GM23338 (cell line): ENCODE results near the gene FBXO45. TPM values are rescaled to one million over a fixed set of nuclear protein-coding genes. Genes with fewer than 3 reads are reported as not detected.
"Not testable (repeated sequence)": the region's sequence is repeated elsewhere in the genome, so short reads cannot be mapped to it uniquely, and the experiment has no call there.

ENCODE experiments used
- ATAC-seq: fragments of 200-7000 bp; cut with Tn5 transposase; 3 replicates; pipeline ENCODE4 v1.9.1; 2020
- DNase-seq: peaks from one replicate; pipeline ENCODE4 v3.0.0-alpha.2; 2015; ENCODE audit warnings: low spot score
- H2AFZ ChIP-seq: fragments of 200-600 bp; sonication (generic); 2 replicates; pipeline ENCODE4 v1.8.0; 2016; ENCODE audit warnings: antibody characterized with exemption, mild to moderate bottlenecking, moderate library complexity
- H3F3A ChIP-seq: fragments of 200-600 bp; sonication (generic); replicated peaks from 2 replicates; pipeline ENCODE4 v1.8.0; 2017; ENCODE audit warnings: antibody characterized with exemption, mixed run types, low read depth
- H3K27ac ChIP-seq: fragments of 200-600 bp; sonication (generic); 2 replicates; pipeline ENCODE4 v1.6.1; 2016; ENCODE audit warnings: low read depth
- H3K27me3 ChIP-seq: fragments of 200-600 bp; sonication (generic); 2 replicates; pipeline ENCODE4 v1.8.0; 2016; ENCODE audit warnings: mild to moderate bottlenecking, mixed run types, moderate library complexity; ENCODE audit not compliant: insufficient read depth
- H3K36me3 ChIP-seq: fragments of 200-600 bp; sonication (generic); 2 replicates; pipeline ENCODE4 v1.8.0; 2016; ENCODE audit warnings: mild to moderate bottlenecking; ENCODE audit not compliant: insufficient read depth
- H3K4me1 ChIP-seq: fragments of 200-600 bp; sonication (generic); 2 replicates; pipeline ENCODE4 v1.8.0; 2016; ENCODE audit warnings: mild to moderate bottlenecking, moderate library complexity; ENCODE audit not compliant: insufficient read depth
- H3K4me2 ChIP-seq: fragments of 200-600 bp; sonication (generic); 2 replicates; pipeline ENCODE4 v1.7.1; 2017; ENCODE audit warnings: mixed run types
- H3K4me3 ChIP-seq: fragments of 200-600 bp; sonication (generic); 2 replicates; pipeline ENCODE4 v1.6.1; 2016; ENCODE audit warnings: mixed run types
- H3K79me2 ChIP-seq: fragments of 200-600 bp; sonication (generic); replicated peaks from 2 replicates; pipeline ENCODE4 v1.8.0; 2017; ENCODE audit warnings: mild to moderate bottlenecking; ENCODE audit not compliant: insufficient read depth
- H3K9me2 ChIP-seq: fragments of 200-600 bp; sonication (generic); 2 replicates; pipeline ENCODE4 v1.8.0; 2017; ENCODE audit not compliant: insufficient read depth
- H4K20me1 ChIP-seq: fragments of 200-600 bp; sonication (generic); replicated peaks from 2 replicates; pipeline ENCODE4 v1.8.0; 2017; ENCODE audit warnings: mild to moderate bottlenecking; ENCODE audit not compliant: insufficient read depth
- H3K27ac Mint-ChIP-seq: 2 replicates; pipeline ENCODE4 v1.8.0; 2020; ENCODE audit warnings: inconsistent platforms, mild to moderate bottlenecking, moderate library complexity, mixed read lengths
- H3K27me3 Mint-ChIP-seq: 3 replicates; pipeline ENCODE4 v1.8.0; 2022; ENCODE audit warnings: low read depth, mild to moderate bottlenecking, moderate library complexity, mixed read lengths, inconsistent platforms; ENCODE audit not compliant: insufficient read depth, poor library complexity
- H3K36me3 Mint-ChIP-seq: 3 replicates; pipeline ENCODE4 v1.8.0; 2021; ENCODE audit warnings: low read depth, mild to moderate bottlenecking, inconsistent platforms, moderate library complexity, mixed read lengths
- H3K4me1 Mint-ChIP-seq: 3 replicates; pipeline ENCODE4 v1.8.0; 2020; ENCODE audit warnings: mild to moderate bottlenecking, inconsistent platforms, mixed read lengths
- H3K4me3 Mint-ChIP-seq: 3 replicates; pipeline ENCODE4 v1.8.0; 2021; ENCODE audit warnings: moderate library complexity, mild to moderate bottlenecking, inconsistent platforms, mixed read lengths
- H3K9me3 Mint-ChIP-seq: 3 replicates; pipeline ENCODE4 v1.8.0; 2020; ENCODE audit warnings: moderate library complexity, mild to moderate bottlenecking, inconsistent platforms, mixed read lengths
- CREB1 ChIP-seq: fragments of 250-450 bp; sonication (Bioruptor Pico); IDR thresholded peaks from 2 replicates; pipeline ENCODE4 v1.5.0; 2020; ENCODE audit warnings: low read depth, mild to moderate bottlenecking, moderate library complexity
- CTCF ChIP-seq, 2 experiments: fragments of 200-600 bp in 1 of 2; sonication (generic) in 1 of 2; conservative IDR thresholded peaks; 2 replicates each; pipeline versions ENCODE4 v1.5.1 to v1.6.1; 2016 to 2017; ENCODE audit warnings: antibody characterized with exemption in 2 of 2, low read depth in 2 of 2, mild to moderate bottlenecking in 2 of 2, moderate library complexity in 1 of 2
- EZH2 ChIP-seq: fragments of 200-600 bp; sonication (generic); IDR thresholded peaks from one replicate; pipeline ENCODE4 v1.8.0; 2017; ENCODE audit warnings: antibody characterized with exemption, mild to moderate bottlenecking, low read depth; ENCODE audit not compliant: unreplicated experiment
- NANOG ChIP-seq: IDR thresholded peaks from 2 replicates; pipeline ENCODE4 v1.6.1; 2016; ENCODE audit warnings: antibody characterized with exemption, borderline replicate concordance
- ZNF114 ChIP-seq: fragments of 250-450 bp; sonication (Bioruptor Pico); IDR thresholded peaks from 2 replicates; pipeline ENCODE4 v1.5.0; 2020; ENCODE audit warnings: mild to moderate bottlenecking, moderate library complexity
- polyA plus RNA-seq: library from polyadenylated mRNA; unstranded; fragments of >200 nt; fragmentation: Nextera tagmentation; extraction: Ambion mirVana; gene quantifications from 2 replicates; pipeline ENCODE4 v1.2.1, GENCODE V29; 2016
- total RNA-seq: library from RNA; depleted of rRNA; stranded (reverse); fragments of >200 nt; shearing (Covaris generic); gene quantifications from 2 replicates; pipeline ENCODE4 v1.2.3, GENCODE V29; 2014

Gene FBXO45
- total and polyA plus RNA-seq, 2 experiments from 2014 or later: 10.3 to 23.7 TPM

- Mint-ChIP-seq H3K27ac (no peak overlapping the region), H3K27me3 (peaks cover 9% of the 10 kb centered on the region), H3K4me3 (no peak overlapping the region), H3K36me3 (peaks cover 49% of the 10 kb centered on the region), H3K9me3 (peaks cover 67% of the 10 kb centered on the region), H3K4me1 (peaks cover 2% of the 10 kb centered on the region; the same call in 2 of the 3 replicates)
- Histone ChIP-seq H3K36me3 (0 out of 2 replicates have a peak, but pooled peaks cover 9% of the 10 kb centered on the region), H3K4me3 (no peak overlapping the region), H2AFZ (no peak overlapping the region), H3K27ac (no peak overlapping the region), H3K4me1 (no peaks in the 10 kb centered on the region; the same call in 1 of the 2 replicates), H3K27me3 (no peaks in the 10 kb centered on the region; the same call in 1 of the 2 replicates), H3K79me2 (no peaks in the 10 kb centered on the region), H3K4me2 (no peak overlapping the region), H4K20me1 (no peaks in the 10 kb centered on the region), H3F3A (no peaks in the 10 kb centered on the region), H3K9me2 (no peaks in the 10 kb centered on the region)
- DNase-seq (peak; percentile 95), ATAC-seq (peak; percentile 90)
- TF ChIP-seq NANOG: no peak
- TF ChIP-seq CTCF (conservative IDR thresholded peaks at IDR 0.05; ENCODE audit: low read depth in 2 of 2): peak; percentile 74 to 84
- peak; percentile 53 for TF ChIP-seq CREB1
- no peak for TF ChIP-seq ZNF114 (CRISPR knock-in tag)
- TF ChIP-seq EZH2: no peak
These were observed 49.3 kb upstream of the FBXO45 start for GRCh38 chr3:196518966-196519717.

- H3K4me3 Mint-ChIP-seq: no peak overlapping the region
- TF ChIP-seq CTCF (conservative IDR thresholded peaks at IDR 0.05; ENCODE audit: low read depth in 2 of 2) (no peak), ZNF114 (CRISPR knock-in tag) (no peak)
- Histone ChIP-seq H3K27me3 (no peaks in the 10 kb centered on the region; the same call in 1 of the 2 replicates), H3K4me1 (no peaks in the 10 kb centered on the region), H2AFZ (no peak overlapping the region), H3K36me3 (0 out of 2 replicates have a peak, but pooled peaks cover 9% of the 10 kb centered on the region), H3K4me3 (no peak overlapping the region), H3K79me2 (no peaks in the 10 kb centered on the region), H3F3A (no peaks in the 10 kb centered on the region), H3K4me2 (no peak overlapping the region), H4K20me1 (no peaks in the 10 kb centered on the region), H3K9me2 (no peaks in the 10 kb centered on the region), H3K27ac (no peak overlapping the region)
- peaks cover 49% of the 10 kb centered on the region for H3K36me3 Mint-ChIP-seq
- peaks cover 2% of the 10 kb centered on the region; the same call in 2 of the 3 replicates for H3K4me1 Mint-ChIP-seq
- H3K9me3 Mint-ChIP-seq: peaks cover 67% of the 10 kb centered on the region
- DNase-seq (no peak), ATAC-seq (no peak)
- H3K27me3 Mint-ChIP-seq: peaks cover 9% of the 10 kb centered on the region
- H3K27ac Mint-ChIP-seq: no peak overlapping the region
These were observed 48.8 kb upstream of the FBXO45 start for GRCh38 chr3:196519718-196520082.

- not testable (repeated sequence) for H3K4me3 ChIP-seq, H3K79me2 ChIP-seq, DNase-seq, H3F3A ChIP-seq, H2AFZ ChIP-seq, H3K27ac ChIP-seq, H3K27me3 ChIP-seq, H3K4me2 ChIP-seq, H3K27me3 Mint-ChIP-seq, H4K20me1 ChIP-seq, H3K4me1 ChIP-seq, H3K4me1 Mint-ChIP-seq, ATAC-seq, H3K4me3 Mint-ChIP-seq, H3K9me2 ChIP-seq, H3K36me3 ChIP-seq, H3K27ac Mint-ChIP-seq
- peaks cover 49% of the 10 kb centered on the region for H3K36me3 Mint-ChIP-seq
- H3K9me3 Mint-ChIP-seq: peaks cover 64% of the 10 kb centered on the region
These were observed 47.2 kb upstream of the FBXO45 start for GRCh38 chr3:196521291-196521690.
